PC-9 (cell line): ENCODE measurements around the gene MPP1.

ENCODE experiments used
- CTCF ChIP-seq: fragments of 200-600 bp; sonication (generic); conservative IDR thresholded peaks from 2 replicates; pipeline ENCODE4 v1.6.1; 2017; ENCODE audit warnings: mixed run types, antibody characterized with exemption, mild to moderate bottlenecking, moderate library complexity
- EZH2 ChIP-seq: fragments of 200-600 bp; sonication (generic); IDR thresholded peaks from 2 replicates; pipeline ENCODE4 v1.8.0; 2017; ENCODE audit warnings: antibody characterized with exemption, low read depth

DNA sequence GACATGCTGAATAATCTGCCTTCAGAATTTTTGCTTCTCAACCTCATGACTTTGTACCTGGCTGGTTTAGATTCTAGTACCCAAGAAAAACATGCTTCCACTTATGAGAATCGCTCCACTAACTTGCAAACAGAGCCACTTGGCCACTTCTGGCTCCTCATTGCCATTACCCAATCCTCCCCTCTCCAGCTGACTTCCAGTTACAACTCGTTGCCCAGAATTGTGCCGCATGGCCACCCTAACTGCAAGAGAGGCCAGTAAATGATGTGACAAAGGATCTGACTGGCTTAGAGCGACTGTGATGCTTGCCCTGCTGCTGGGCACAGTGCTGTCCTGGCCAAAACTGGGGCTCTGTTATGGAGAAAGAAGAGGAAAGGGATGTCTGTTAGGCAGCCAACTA, 46.6 kb downstream of the MPP1 start:
- TF ChIP-seq CTCF, result no peak
- TF ChIP-seq EZH2, result no peak
